ENCODE data around the gene BCAS1. TPM values are rescaled to one million over a fixed set of nuclear protein-coding genes. Genes with fewer than 3 reads are reported as not detected.
A peak's percentile ranks its signal among the peaks of the same experiment; 100 is the strongest.

Gene BCAS1
- total RNA-seq, 1 experiment from 2014 or later: 3.1 TPM

DNA sequence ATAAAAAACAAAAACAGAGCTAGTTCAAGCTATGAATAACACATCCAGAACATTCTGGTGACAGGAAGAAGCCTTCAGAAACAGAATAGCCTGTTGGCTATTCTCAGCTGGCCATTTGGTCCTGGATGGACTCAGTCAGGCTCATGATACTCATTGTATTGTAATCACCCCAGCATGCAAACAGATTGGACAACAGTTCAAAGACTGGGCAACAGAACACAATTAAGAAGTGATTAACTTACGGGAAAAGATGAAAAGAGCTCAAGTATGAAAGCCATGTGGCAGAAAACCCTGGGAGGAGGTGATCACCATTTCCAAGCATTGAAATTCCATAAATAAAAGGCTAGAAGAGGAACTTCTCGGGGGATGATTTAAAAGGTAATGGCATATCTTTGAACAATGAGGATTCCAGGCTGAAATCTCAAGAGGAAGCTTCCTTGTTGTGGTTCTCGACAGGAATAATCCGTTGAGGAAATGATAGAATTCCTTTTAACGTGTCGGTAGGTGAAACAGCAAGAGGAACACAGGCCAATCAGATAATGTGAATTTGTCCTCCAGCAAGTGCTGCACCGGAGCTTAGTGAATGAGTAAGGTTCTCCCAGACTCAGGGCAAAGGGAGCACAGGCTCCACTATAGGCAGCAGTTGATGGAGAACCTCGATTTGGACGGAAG lies 172.4 kb downstream of the BCAS1 start:
- peak; percentile 56 for TF ChIP-seq POLR2AphosphoS5 (IDR thresholded peaks at IDR 0.05; ENCODE audit: low read depth, low read length)
- TF ChIP-seq, protein P1, sequence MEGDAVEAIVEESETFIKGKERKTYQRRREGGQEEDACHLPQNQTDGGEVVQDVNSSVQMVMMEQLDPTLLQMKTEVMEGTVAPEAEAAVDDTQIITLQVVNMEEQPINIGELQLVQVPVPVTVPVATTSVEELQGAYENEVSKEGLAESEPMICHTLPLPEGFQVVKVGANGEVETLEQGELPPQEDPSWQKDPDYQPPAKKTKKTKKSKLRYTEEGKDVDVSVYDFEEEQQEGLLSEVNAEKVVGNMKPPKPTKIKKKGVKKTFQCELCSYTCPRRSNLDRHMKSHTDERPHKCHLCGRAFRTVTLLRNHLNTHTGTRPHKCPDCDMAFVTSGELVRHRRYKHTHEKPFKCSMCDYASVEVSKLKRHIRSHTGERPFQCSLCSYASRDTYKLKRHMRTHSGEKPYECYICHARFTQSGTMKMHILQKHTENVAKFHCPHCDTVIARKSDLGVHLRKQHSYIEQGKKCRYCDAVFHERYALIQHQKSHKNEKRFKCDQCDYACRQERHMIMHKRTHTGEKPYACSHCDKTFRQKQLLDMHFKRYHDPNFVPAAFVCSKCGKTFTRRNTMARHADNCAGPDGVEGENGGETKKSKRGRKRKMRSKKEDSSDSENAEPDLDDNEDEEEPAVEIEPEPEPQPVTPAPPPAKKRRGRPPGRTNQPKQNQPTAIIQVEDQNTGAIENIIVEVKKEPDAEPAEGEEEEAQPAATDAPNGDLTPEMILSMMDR (IDR thresholded peaks at IDR 0.05): no peak
- TF ChIP-seq TCF7L2 (IDR thresholded peaks at IDR 0.05; ENCODE audit: low read depth, low read length): peak; percentile 65; the same call in 1 of the 2 replicates
- TF ChIP-seq REST (IDR thresholded peaks at IDR 0.05; ENCODE audit: insufficient read depth in 1 of 2, low read depth in 2 of 2, low read length in 1 of 2): no peak
- TF ChIP-seq SIN3A (IDR thresholded peaks at IDR 0.05; ENCODE audit: borderline replicate concordance, insufficient read depth, low read depth, low read length): no peak
- peak; percentile 52 for ATAC-seq
- in situ Hi-C loops (cut with HindIII; ENCODE audit: low pct_unique_long_range_greater_than_20kb, low sequenced_read_pairs): no loop called here
- POLR2A ChIA-PET: interaction anchor here (0.6 to 1.8 kb wide), 10 partner anchors 9 to 312 kb away, joined by 3 to 10 read pairs (median 4); no protein-coding TSS in a partner anchor
- Histone ChIP-seq H3K4me3 (ENCODE audit: low read depth in 2 of 2, low read length in 2 of 2) (peak overlapping the region; percentile 38), H3K36me3 (ENCODE audit: control insufficient read depth, insufficient read depth, low read length) (no peaks in the 10 kb centered on the region), H3K9me3 (ENCODE audit: control insufficient read depth, insufficient read depth, low read depth, low read length) (no peaks in the 10 kb centered on the region), H3K27me3 (ENCODE audit: control insufficient read depth, insufficient read depth, low read length) (no peaks in the 10 kb centered on the region), H3K4me1 (ENCODE audit: control insufficient read depth, insufficient read depth, low read length) (peaks cover 65% of the 10 kb centered on the region), H3K27ac (ENCODE audit: low read length) (peak overlapping the region; percentile 100)
- CTCF ChIA-PET: interaction anchor here (1.6 kb wide), 1 partner anchor 13 kb away, joined by 3 read pairs; no protein-coding TSS in a partner anchor
- BruUV-seq (replicated peaks): TSS peak; percentile 87
- no peak for DNase-seq (ENCODE audit: low read depth, low spot score)
- intact Hi-C loops (cut with micrococcal nuclease; ENCODE audit: unreplicated experiment): no loop called here

DNA sequence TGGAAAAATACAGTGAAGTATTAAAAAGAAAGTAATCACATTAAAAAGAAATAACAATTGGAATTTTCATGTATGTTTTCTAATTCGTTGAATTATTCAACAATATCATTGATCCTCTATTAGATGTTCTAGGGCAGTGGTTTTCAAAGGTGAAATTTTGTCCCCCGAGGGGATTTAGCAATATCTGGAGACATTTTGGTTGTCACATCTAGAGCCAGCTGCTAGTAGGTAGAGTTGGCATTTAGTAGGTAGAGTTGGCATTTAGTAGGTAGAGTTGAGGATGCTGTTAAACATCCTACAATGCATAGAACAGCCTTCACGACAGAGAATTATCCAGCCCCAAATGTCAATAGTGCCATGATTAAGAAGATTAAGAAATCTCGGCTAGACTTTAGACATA lies 173.7 kb downstream of the BCAS1 start:
- peak overlapping the region in 1 of 2 experiments; percentile 38; a peak in 2 of 4 replicates for H3K4me3 ChIP-seq (ENCODE audit: low read depth in 2 of 2, low read length in 2 of 2)
- in situ Hi-C loops (cut with HindIII; ENCODE audit: low pct_unique_long_range_greater_than_20kb, low sequenced_read_pairs): no loop called here
- peaks cover 60% of the 10 kb centered on the region for H3K4me1 ChIP-seq (ENCODE audit: control insufficient read depth, insufficient read depth, low read length)
- DNase-seq (ENCODE audit: low read depth, low spot score): no peak
- CTCF ChIA-PET: interaction anchor here (0.6 kb wide), 1 partner anchor 455 kb away, joined by 9 read pairs; no protein-coding TSS in a partner anchor
- no peaks in the 10 kb centered on the region for H3K27me3 ChIP-seq (ENCODE audit: control insufficient read depth, insufficient read depth, low read length)
- H3K27ac ChIP-seq (ENCODE audit: low read length): peak overlapping the region; percentile 100
- ATAC-seq: no peak
- BruUV-seq (replicated peaks): no TSS peak
- POLR2A ChIA-PET: no interaction called here
- intact Hi-C loops (cut with micrococcal nuclease; ENCODE audit: unreplicated experiment): no loop called here
- TF ChIP-seq SIN3A (IDR thresholded peaks at IDR 0.05; ENCODE audit: borderline replicate concordance, insufficient read depth, low read depth, low read length): no peak
- TF ChIP-seq REST (IDR thresholded peaks at IDR 0.05; ENCODE audit: insufficient read depth in 1 of 2, low read depth in 2 of 2, low read length in 1 of 2): no peak
- TF ChIP-seq TCF7L2 (IDR thresholded peaks at IDR 0.05; ENCODE audit: low read depth, low read length): no peak
- TF ChIP-seq, protein P1 (IDR thresholded peaks at IDR 0.05): no peak
- no peak for TF ChIP-seq POLR2AphosphoS5 (IDR thresholded peaks at IDR 0.05; ENCODE audit: low read depth, low read length)
- H3K9me3 ChIP-seq (ENCODE audit: control insufficient read depth, insufficient read depth, low read depth, low read length): peaks cover 2% of the 10 kb centered on the region; the same call in 1 of the 2 replicates
- no peaks in the 10 kb centered on the region for H3K36me3 ChIP-seq (ENCODE audit: control insufficient read depth, insufficient read depth, low read length)

Measured in Panc1 (cell line).